Lung (tissue), 12 donors: ENCODE measurements around the gene RSPH9. TPM values are rescaled to one million over a fixed set of nuclear protein-coding genes. Genes with fewer than 3 reads are reported as not detected.
A peak's percentile ranks its signal among the peaks of the same experiment; 100 is the strongest.

Experiments
- ATAC-seq: fragments of 200-7000 bp; cut with Tn5 transposase; one replicate; pipeline ENCODE4 v1.9.1; 2020; ENCODE audit warnings: moderate number of reproducible peaks; ENCODE audit not compliant: insufficient read depth, low FRiP score
- DNase-seq, 3 donors: peaks; one replicate each; pipeline ENCODE4 v3.0.0-alpha.2; 2013 to 2017
- H3K27ac ChIP-seq, 2 donors: one replicate each; pipeline ENCODE4 v1.5.1; 2013; ENCODE audit warnings: mild to moderate bottlenecking in 2 of 2, moderate library complexity in 2 of 2, control low read depth in 1 of 2, inconsistent platforms in 1 of 2, low read depth in 1 of 2, low read length in 1 of 2
- H3K27me3 ChIP-seq, 3 donors: one replicate each; pipeline ENCODE4 v1.5.1; 2013; ENCODE audit warnings: low read length in 2 of 3; ENCODE audit not compliant: control insufficient read depth in 3 of 3, insufficient read depth in 3 of 3
- H3K36me3 ChIP-seq, 4 donors: one replicate each; pipeline ENCODE4 v1.5.1; 2013; ENCODE audit warnings: low read length in 4 of 4, mild to moderate bottlenecking in 1 of 4, moderate library complexity in 1 of 4; ENCODE audit not compliant: control insufficient read depth in 4 of 4, insufficient read depth in 4 of 4
- H3K4me1 ChIP-seq, 5 donors: one replicate each; pipeline ENCODE4 v1.5.1; 2013; ENCODE audit warnings: low read length in 5 of 5, mild to moderate bottlenecking in 2 of 5, moderate library complexity in 1 of 5; ENCODE audit not compliant: control insufficient read depth in 5 of 5, insufficient read depth in 5 of 5
- H3K4me3 ChIP-seq: one replicate; pipeline ENCODE4 v1.5.1; 2013; ENCODE audit warnings: mild to moderate bottlenecking, control low read depth, moderate library complexity
- H3K9ac ChIP-seq, 2 donors: one replicate each; pipeline ENCODE4 v1.5.1; 2013; ENCODE audit warnings: low read length in 2 of 2, control low read depth in 1 of 2; ENCODE audit not compliant: insufficient read depth in 1 of 2
- H3K9me3 ChIP-seq, 4 donors: one replicate each; pipeline ENCODE4 v1.5.1; 2013; ENCODE audit warnings: low read length in 3 of 4, mild to moderate bottlenecking in 1 of 4, moderate library complexity in 1 of 4; ENCODE audit not compliant: control insufficient read depth in 4 of 4, insufficient read depth in 3 of 4
- CTCF ChIP-seq: IDR thresholded peaks from 2 replicates; pipeline ENCODE4 v1.5.1; 2012; ENCODE audit warnings: mild to moderate bottlenecking; ENCODE audit errors: control extremely low read depth, extremely low read depth
- WGBS, 2 donors: extraction: QIAGEN DNeasy Blood & Tissue Kit; methylation state at CpG; one replicate each; pipeline ENCODE4 v1.1.7; 2013; 5-methylcytosine and 5-hydroxymethylcytosine counted together
- polyA plus RNA-seq, 2 donors: library from polyadenylated mRNA; stranded (reverse); fragments of 200-250 nt; gene quantifications; one replicate each; pipeline ENCODE4 v1.2.1, GENCODE V29; 2013
- total RNA-seq, 2 donors: library from RNA; depleted of rRNA in 1 of 2; stranded (reverse); fragments of >200 nt in 1 of 2; gene quantifications; one replicate each; pipeline ENCODE4 v1.2.1, GENCODE V29; 2014 to 2021
- donor health status: control.
- donor health status: control.
- donor health status: Bipolar disorder and iron deficiency.
- donor health status: healthy.
- donor health status: DM: yes; HTN: yes; CAD: no.

The RSPH9 gene
- total and polyA plus RNA-seq, 4 donors = 1.7 to 6.4 (median 4.6) TPM

- peaks cover 0 to 65% (median 22%) of the 10 kb centered on the region in 5 donors for H3K4me1 ChIP-seq
- H3K4me3 ChIP-seq = no peak overlapping the region
- ATAC-seq (no peak), DNase-seq (no peak)
- no peak overlapping the region for H3K27ac ChIP-seq
- H3K9me3 ChIP-seq = no peaks in the 10 kb centered on the region
- H3K36me3 ChIP-seq = no peaks in the 10 kb centered on the region
- no peak overlapping the region for H3K9ac ChIP-seq
- H3K27me3 ChIP-seq = no peaks in the 10 kb centered on the region
- TF ChIP-seq CTCF = no peak
- WGBS, 2 donors = 83 to 89% methylated on average over 5 of the region's 5 CpGs
Observed at GRCh38 chr6:43715056-43715788, 70.4 kb downstream of the RSPH9 start.

- Histone ChIP-seq H3K9ac (no peak overlapping the region), H3K27ac (no peak overlapping the region), H3K27me3 (no peaks in the 10 kb centered on the region), H3K4me3 (no peak overlapping the region), H3K36me3 (no peaks in the 10 kb centered on the region), H3K9me3 (no peaks in the 10 kb centered on the region), H3K4me1 (peaks cover 0 to 59% (median 22%) of the 10 kb centered on the region in 5 donors)
- DNase-seq = peak; percentile 98 to 99 (median 99)
- WGBS, 2 donors = 46 to 56% methylated on average over 9 of the region's 9 CpGs
- no peak for TF ChIP-seq CTCF
- no peak for ATAC-seq
Observed at GRCh38 chr6:43716099-43716498, 71.3 kb downstream of the RSPH9 start.

GRCh38 chr6:43717389-43717788 is 72.6 kb downstream of the RSPH9 start:
- H3K4me3 ChIP-seq = no peak overlapping the region
- no peaks in the 10 kb centered on the region for H3K36me3 ChIP-seq
- no peak overlapping the region for H3K9ac ChIP-seq
- WGBS, 2 donors = 91 to 93% methylated on average over 8 of the region's 8 CpGs
- H3K9me3 ChIP-seq = no peaks in the 10 kb centered on the region
- ATAC-seq = no peak
- H3K4me1 ChIP-seq = peaks cover 0 to 58% (median 22%) of the 10 kb centered on the region in 5 donors
- no peak for DNase-seq
- no peaks in the 10 kb centered on the region for H3K27me3 ChIP-seq
- H3K27ac ChIP-seq = no peak overlapping the region
- TF ChIP-seq CTCF = no peak
